Activated T-helper 17 cell treated with anti-CD3 and anti-CD28 coated beads, Interleukin-2, amount 50 U/mL, for 72 hours (primary cell): ENCODE measurements around the gene TBC1D32. TPM values are rescaled to one million over a fixed set of nuclear protein-coding genes. Genes with fewer than 3 reads are reported as not detected.

Experiments used
- ATAC-seq: fragments of 150-1000 bp; cut with Tn5 transposase; replicated peaks from 2 replicates; pipeline ENCODE4 v1.10.0; 2021; ENCODE audit warnings: mild to moderate bottlenecking, moderate library complexity
- H3K27ac Mint-ChIP-seq: one replicate; pipeline ENCODE4 v1.8.0; 2022; ENCODE audit warnings: mixed read lengths
- H3K27me3 Mint-ChIP-seq: one replicate; pipeline ENCODE4 v1.8.0; 2022; ENCODE audit warnings: mixed read lengths
- H3K36me3 Mint-ChIP-seq: one replicate; pipeline ENCODE4 v1.8.0; 2022; ENCODE audit warnings: low read depth, mild to moderate bottlenecking, mixed read lengths
- H3K4me1 Mint-ChIP-seq: one replicate; pipeline ENCODE4 v1.8.0; 2022; ENCODE audit warnings: mixed read lengths
- H3K4me3 Mint-ChIP-seq: one replicate; pipeline ENCODE4 v1.8.0; 2022; ENCODE audit warnings: mild to moderate bottlenecking, mixed read lengths
- H3K9me3 Mint-ChIP-seq: one replicate; pipeline ENCODE4 v1.8.0; 2022; ENCODE audit warnings: mixed read lengths
- total RNA-seq, 2 donors: library from RNA; stranded (reverse); gene quantifications; one replicate each; pipeline ENCODE4 v1.2.3, GENCODE V29; 2022

The TBC1D32 gene
- total RNA-seq, 2 donors from 2014 or later: 6.1 to 13.6 TPM

DNA sequence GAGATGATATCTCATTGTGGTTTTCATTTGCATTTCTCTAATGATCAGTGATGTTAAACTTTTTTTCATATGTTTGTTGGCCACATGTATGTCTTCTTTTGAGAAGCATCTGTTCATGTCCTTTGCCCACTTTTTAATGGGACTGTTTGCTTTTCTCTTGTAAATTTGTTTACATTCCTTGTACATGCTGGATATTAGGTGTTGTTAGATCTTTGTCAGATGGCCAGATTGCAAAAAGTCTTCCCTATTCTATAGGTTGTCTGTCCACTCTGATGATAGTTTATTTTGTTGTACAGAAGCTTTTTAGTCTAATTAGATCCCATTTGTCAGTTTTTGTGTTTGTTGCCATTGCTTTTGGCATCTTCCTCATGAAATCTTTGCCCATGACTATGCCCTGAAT lies 172.4 kb downstream of the TBC1D32 start:
- Mint-ChIP-seq H3K4me1 (no peaks in the 10 kb centered on the region), H3K4me3 (no peak overlapping the region), H3K9me3 (peaks cover 20% of the 10 kb centered on the region), H3K27ac (no peak overlapping the region), H3K36me3 (peaks cover 41% of the 10 kb centered on the region), H3K27me3 (no peaks in the 10 kb centered on the region)
- no peak for ATAC-seq

DNA sequence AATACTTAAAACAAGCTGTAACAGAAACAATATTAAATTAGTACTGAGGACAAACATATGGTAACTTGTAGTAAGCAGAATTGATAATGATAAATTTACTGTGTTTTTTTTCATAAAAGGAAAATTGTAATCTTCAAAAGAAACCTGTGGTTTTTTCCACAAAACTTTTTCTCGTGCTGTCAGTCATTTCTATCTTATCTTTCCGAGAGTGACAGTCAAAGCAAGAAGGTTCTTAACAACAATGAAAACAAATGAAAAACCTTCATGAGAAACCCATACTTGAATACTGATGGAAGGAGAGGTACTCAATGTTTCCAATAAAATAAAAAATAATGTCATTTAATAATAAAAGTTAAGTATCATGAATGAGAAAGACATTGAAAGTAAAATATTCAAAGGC lies 174.0 kb downstream of the TBC1D32 start:
- Mint-ChIP-seq H3K36me3 (peaks cover 50% of the 10 kb centered on the region), H3K4me3 (no peak overlapping the region), H3K4me1 (no peaks in the 10 kb centered on the region), H3K27ac (no peak overlapping the region), H3K9me3 (peaks cover 23% of the 10 kb centered on the region), H3K27me3 (no peaks in the 10 kb centered on the region)
- no peak for ATAC-seq

DNA sequence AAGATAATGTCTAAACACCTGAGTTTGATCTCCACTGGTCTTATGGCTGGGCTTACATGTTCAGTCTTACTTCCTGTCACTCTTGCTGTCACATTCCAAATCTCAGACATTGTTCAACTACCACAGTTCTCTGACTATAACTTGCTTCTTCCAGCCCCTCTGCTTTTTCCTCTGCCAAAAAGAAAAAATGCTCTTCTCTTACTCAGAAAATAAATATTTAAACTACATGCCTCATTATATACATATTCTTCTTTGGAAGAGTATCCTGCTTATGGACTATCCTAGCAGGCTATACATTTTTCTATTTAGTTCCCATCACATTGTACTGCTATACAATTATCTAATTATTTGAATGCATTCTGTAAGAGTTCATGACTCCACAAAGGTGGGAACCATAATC lies 175.4 kb downstream of the TBC1D32 start:
- Mint-ChIP-seq H3K27ac (no peak overlapping the region), H3K4me1 (no peaks in the 10 kb centered on the region), H3K27me3 (no peaks in the 10 kb centered on the region), H3K4me3 (no peak overlapping the region), H3K36me3 (peaks cover 61% of the 10 kb centered on the region), H3K9me3 (peaks cover 23% of the 10 kb centered on the region)
- ATAC-seq: no peak

DNA sequence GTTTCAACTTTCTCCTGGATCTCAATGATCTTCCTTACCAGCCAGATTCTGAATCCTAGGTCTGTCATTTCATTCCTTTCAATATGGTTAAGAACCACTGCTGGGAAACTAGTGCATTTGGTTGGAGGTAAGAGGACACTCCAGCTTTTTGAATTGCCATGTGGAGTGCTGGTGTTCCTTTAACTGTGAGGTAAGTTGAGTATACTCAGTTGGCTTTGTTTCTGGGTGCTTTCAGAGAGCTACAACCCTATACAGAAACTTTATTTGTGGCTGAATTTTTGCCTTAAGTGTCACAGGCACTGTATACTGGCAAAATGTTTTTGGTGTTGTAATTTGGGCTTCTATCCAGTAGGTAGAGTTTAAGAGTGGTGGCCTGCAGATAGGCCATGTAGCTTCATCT lies 175.8 kb downstream of the TBC1D32 start:
- Mint-ChIP-seq H3K27me3 (no peaks in the 10 kb centered on the region), H3K9me3 (peaks cover 23% of the 10 kb centered on the region), H3K36me3 (peaks cover 61% of the 10 kb centered on the region), H3K27ac (no peak overlapping the region), H3K4me3 (no peak overlapping the region), H3K4me1 (no peaks in the 10 kb centered on the region)
- ATAC-seq: no peak

DNA sequence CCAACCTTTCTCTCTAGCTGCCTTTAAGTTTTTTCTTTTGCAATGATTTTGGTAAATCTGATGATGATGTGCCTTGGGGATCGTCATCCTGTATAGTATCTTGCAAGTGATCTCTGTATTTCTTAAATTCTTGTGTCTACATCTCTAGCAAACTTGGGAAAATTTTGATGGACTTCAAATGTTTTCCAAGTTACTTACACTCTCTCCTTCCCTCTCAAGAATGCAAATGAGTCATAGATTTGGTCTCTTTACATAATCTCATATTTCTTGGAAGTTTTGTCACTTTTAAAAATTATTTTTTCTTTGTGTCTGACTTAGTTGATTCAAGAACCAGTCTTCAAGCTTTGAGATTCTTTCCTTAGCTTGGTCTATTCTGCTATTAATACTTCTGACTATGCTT lies 176.4 kb downstream of the TBC1D32 start:
- no peak overlapping the region for H3K27ac Mint-ChIP-seq
- no peaks in the 10 kb centered on the region for H3K4me1 Mint-ChIP-seq
- peaks cover 61% of the 10 kb centered on the region for H3K36me3 Mint-ChIP-seq
- H3K27me3 Mint-ChIP-seq: no peaks in the 10 kb centered on the region
- H3K9me3 Mint-ChIP-seq: peaks cover 26% of the 10 kb centered on the region
- no peak for ATAC-seq
- H3K4me3 Mint-ChIP-seq: no peak overlapping the region

DNA sequence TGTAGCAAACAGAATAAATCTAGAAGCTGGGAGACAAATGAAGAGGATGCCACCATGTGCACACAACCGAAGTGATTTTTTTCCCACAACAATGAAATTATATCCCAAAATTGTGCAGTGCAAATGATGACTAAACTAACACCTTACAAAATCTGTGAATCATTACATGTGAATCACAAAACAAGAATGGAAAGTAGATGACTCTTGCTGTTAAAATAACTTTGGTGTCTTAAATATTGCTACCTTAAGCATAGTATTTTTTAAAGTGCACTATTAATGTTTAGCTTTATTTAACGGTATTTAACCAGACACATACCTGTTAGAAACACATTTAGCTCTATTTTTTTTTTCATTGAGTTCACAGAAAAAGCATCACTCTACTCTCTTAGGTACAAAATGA lies 190.8 kb downstream of the TBC1D32 start:
- Mint-ChIP-seq H3K4me1 (no peaks in the 10 kb centered on the region), H3K36me3 (no peaks in the 10 kb centered on the region), H3K4me3 (no peak overlapping the region), H3K27me3 (no peaks in the 10 kb centered on the region), H3K9me3 (peaks cover 7% of the 10 kb centered on the region), H3K27ac (no peak overlapping the region)
- no peak for ATAC-seq

DNA sequence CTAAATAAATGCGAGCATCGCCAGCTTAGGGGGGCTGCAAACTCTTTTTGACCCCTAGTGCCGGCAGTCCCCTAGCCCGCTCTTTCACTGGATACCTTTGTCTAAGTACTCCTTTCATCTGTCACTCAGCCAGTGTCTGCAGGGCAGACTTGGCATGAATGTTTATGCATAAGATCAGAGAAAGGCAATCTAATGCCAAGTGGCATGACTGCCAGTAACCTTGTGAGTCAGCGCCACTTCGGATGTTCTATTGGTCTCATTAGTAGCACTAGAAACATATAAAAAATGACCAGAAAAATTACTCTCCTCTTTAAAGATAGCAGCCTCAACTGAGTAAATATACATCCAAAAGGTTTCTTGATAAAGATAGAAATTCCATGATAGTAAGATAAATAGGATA lies 192.2 kb downstream of the TBC1D32 start:
- no peaks in the 10 kb centered on the region for H3K36me3 Mint-ChIP-seq
- H3K4me3 Mint-ChIP-seq: no peak overlapping the region
- no peak overlapping the region for H3K27ac Mint-ChIP-seq

DNA sequence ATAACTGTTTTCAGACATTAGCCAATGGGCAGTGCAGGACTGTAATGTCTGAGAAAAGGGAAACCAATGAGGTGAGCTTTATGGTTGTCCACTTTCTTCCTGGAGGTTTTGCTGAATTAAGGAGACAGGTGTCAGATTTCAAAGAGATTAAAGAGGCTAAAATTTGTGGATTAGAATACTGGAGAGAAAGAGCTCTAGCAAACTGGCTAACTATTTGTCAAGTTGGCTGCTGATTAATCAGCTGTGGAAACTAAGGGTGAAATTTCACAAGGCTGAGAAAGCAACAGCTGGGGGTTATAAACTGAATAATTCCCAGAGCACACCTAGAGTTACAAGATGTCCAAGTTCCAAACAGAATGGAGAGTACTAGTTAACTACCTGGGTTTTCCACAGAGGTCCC lies 198.9 kb downstream of the TBC1D32 start:
- H3K9me3 Mint-ChIP-seq: no peaks in the 10 kb centered on the region
- H3K4me3 Mint-ChIP-seq: no peak overlapping the region
- H3K4me1 Mint-ChIP-seq: no peaks in the 10 kb centered on the region
- no peak for ATAC-seq
- H3K27ac Mint-ChIP-seq: no peak overlapping the region
- no peaks in the 10 kb centered on the region for H3K36me3 Mint-ChIP-seq
- H3K27me3 Mint-ChIP-seq: no peaks in the 10 kb centered on the region

More for the DNA sequence above, 192.2 kb downstream of the TBC1D32 start:
- Mint-ChIP-seq H3K9me3 (peaks cover 7% of the 10 kb centered on the region), H3K27me3 (no peaks in the 10 kb centered on the region), H3K4me1 (no peaks in the 10 kb centered on the region)
- ATAC-seq: no peak

DNA sequence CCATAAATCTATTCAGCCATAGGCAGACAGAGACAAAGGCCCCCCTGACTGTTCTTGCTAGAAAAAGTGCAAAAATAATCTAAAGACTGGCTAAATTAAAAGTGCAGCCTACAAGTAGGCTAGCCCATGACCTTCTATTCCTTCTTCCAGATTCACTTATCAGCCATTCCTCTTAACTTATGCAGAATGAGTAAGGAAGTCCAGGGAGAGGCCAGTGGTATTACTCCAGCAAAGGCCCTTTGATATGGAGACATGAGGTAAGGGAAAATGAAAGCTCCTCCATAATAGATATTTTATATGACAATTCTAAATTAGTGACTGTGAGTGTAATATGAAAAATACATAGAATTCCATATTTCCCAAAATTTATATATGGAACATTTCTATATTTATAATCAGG lies 199.4 kb downstream of the TBC1D32 start:
- no peaks in the 10 kb centered on the region for H3K36me3 Mint-ChIP-seq
- H3K4me1 Mint-ChIP-seq: no peaks in the 10 kb centered on the region
- no peak overlapping the region for H3K27ac Mint-ChIP-seq
- H3K27me3 Mint-ChIP-seq: no peaks in the 10 kb centered on the region
- no peaks in the 10 kb centered on the region for H3K9me3 Mint-ChIP-seq
- ATAC-seq: no peak
- no peak overlapping the region for H3K4me3 Mint-ChIP-seq

DNA sequence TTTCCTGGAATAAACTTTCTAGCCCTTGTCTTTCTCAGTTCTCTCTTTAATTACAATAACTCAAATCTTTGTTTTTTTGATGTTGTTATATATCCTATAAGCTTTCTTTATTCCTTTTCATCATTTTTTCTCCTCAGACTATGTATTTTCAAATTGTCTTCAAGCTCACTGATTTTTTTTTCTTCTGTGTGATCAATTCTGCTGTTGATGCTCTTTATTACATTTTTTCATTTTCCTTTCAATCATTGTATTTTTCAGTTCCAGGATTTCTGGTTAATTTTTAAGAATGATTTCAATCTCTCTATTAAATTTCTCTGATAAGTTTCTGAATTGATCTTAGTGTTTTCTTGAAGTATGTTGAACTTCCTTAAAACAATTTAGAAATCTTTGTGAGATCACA lies 209.7 kb downstream of the TBC1D32 start:
- Mint-ChIP-seq H3K36me3 (peaks cover 36% of the 10 kb centered on the region), H3K4me1 (no peaks in the 10 kb centered on the region), H3K27me3 (no peaks in the 10 kb centered on the region), H3K4me3 (no peak overlapping the region), H3K9me3 (peaks cover 18% of the 10 kb centered on the region), H3K27ac (no peak overlapping the region)
- no peak for ATAC-seq

DNA sequence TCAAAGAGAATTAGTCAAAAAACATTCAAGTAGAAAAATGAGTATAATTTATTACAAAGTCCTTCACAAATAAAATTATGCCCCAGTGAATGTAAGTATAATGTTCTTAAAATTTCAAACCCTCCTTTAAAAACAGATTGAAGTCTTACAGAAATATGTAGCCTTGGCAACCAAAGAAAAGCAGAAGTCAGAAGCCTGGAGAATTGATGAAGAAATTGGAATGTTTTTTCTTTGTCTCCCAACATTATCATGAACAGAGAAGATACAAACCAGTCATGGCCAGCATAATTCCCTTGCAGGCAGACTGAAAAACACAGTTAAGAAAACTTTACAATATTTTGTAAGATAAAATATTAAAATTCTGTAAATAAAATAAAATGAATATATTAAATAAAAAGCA lies 221.9 kb downstream of the TBC1D32 start:
- no peak for ATAC-seq
- H3K9me3 Mint-ChIP-seq: no peaks in the 10 kb centered on the region
- H3K27ac Mint-ChIP-seq: no peak overlapping the region
- no peaks in the 10 kb centered on the region for H3K4me1 Mint-ChIP-seq
- H3K27me3 Mint-ChIP-seq: no peaks in the 10 kb centered on the region
- no peak overlapping the region for H3K4me3 Mint-ChIP-seq
- no peaks in the 10 kb centered on the region for H3K36me3 Mint-ChIP-seq

DNA sequence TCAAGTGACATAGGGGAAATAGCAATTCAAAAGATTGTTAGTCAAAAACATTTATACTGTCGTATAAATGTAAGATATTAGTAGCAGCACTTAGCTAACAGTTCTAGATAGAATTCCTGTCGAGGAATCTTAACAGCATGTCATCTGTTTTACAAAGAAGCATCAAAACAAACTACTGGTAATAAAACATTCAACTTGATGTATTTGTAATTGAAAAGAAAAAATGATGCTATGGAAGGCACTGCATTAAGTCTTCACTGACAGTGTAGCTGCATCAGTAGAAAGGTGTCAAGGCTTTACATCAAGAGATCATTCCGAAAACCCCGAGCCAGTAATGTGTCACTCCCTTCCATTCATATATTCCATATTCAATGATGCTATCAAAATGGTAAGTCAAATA lies 223.5 kb downstream of the TBC1D32 start:
- no peak for ATAC-seq
- no peak overlapping the region for H3K27ac Mint-ChIP-seq
- H3K27me3 Mint-ChIP-seq: no peaks in the 10 kb centered on the region
- no peak overlapping the region for H3K4me3 Mint-ChIP-seq
- H3K36me3 Mint-ChIP-seq: no peaks in the 10 kb centered on the region
- no peaks in the 10 kb centered on the region for H3K9me3 Mint-ChIP-seq
- no peaks in the 10 kb centered on the region for H3K4me1 Mint-ChIP-seq

DNA sequence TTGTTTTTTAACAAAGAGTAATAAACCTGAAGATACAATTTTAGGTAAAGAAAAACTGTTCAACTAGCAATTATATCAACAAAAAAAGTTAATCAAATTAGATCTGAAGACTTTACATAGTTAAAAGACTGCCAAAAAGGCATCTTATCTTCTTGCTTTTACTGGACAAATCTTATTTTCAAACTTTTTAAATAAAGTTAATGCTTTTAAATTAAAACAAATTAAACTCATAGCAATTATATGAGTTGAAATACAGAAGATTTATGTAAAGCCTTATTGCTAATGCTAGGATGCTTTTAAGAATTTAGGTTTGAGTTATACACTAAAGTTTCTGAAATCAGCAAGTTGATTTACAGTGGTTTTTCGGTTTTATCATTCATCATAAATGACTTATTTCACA lies 227.3 kb downstream of the TBC1D32 start:
- no peak for ATAC-seq
- H3K9me3 Mint-ChIP-seq: no peaks in the 10 kb centered on the region
- H3K4me1 Mint-ChIP-seq: no peaks in the 10 kb centered on the region
- H3K27me3 Mint-ChIP-seq: no peaks in the 10 kb centered on the region
- H3K36me3 Mint-ChIP-seq: peaks cover 3% of the 10 kb centered on the region
- no peak overlapping the region for H3K27ac Mint-ChIP-seq
- H3K4me3 Mint-ChIP-seq: no peak overlapping the region

DNA sequence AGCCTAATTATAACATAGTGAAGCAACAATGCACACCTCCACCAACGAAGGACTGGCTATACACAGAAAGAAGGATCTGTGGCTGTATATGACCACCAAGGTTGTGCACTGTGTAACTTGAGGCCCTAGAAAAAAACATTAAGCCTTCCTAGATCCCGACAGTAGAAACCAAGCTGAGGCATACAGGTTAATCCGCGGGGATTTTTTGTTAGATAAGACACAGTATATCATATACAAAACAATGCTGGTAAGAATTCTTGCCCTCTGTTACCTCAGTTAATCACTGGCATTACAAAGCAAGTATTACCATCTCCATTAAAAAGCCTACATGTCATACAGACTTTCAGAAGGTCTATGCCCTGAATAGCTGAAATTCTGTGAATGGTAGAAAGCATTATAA lies 228.8 kb downstream of the TBC1D32 start:
- Mint-ChIP-seq H3K36me3 (peaks cover 17% of the 10 kb centered on the region), H3K9me3 (no peaks in the 10 kb centered on the region)
- ATAC-seq: no peak

DNA sequence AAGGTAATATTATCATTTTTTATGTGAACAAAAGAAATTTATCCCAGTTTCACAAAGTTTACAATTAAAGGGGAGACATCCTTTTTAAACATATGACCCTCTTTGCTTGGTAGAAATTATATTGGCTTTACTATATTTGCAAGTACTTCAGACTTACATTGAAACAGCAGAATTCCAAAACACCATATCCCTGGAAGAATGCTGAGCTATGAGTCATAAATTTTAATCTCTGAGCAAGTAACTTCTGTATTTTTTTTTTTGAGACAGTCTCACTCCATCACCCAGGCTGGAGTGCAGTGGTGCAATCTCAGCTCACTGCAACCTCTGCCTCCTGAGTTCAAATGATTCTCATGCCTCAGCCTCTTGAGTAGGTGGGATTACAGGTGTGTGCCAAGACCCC lies 240.4 kb downstream of the TBC1D32 start:
- H3K4me1 Mint-ChIP-seq: no peaks in the 10 kb centered on the region
- H3K27ac Mint-ChIP-seq: no peak overlapping the region
- no peaks in the 10 kb centered on the region for H3K27me3 Mint-ChIP-seq
- H3K36me3 Mint-ChIP-seq: peaks cover 17% of the 10 kb centered on the region
- ATAC-seq: no peak
- no peaks in the 10 kb centered on the region for H3K9me3 Mint-ChIP-seq
- no peak overlapping the region for H3K4me3 Mint-ChIP-seq

More for the DNA sequence above, 228.8 kb downstream of the TBC1D32 start:
- Mint-ChIP-seq H3K27ac (no peak overlapping the region), H3K27me3 (no peaks in the 10 kb centered on the region), H3K4me3 (no peak overlapping the region), H3K4me1 (no peaks in the 10 kb centered on the region)

DNA sequence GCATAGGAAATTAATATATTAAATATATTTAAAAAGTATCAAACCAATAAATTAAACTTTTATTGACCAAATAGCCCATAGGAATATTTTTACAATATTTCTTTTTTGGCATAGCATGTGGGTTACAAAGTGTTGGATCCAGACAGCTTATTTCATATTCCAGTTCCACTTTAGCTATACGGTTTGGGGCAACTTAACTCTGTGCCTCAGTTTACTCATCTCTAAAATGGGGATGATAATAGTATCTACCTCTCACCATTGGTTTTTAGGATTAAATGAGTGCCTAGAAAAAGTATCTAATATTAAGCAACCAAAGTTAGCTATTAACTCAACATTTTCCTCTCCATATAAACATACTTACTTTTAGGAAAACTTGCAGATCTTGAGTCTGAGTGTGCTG lies 243.8 kb downstream of the TBC1D32 start:
- Mint-ChIP-seq H3K4me3 (no peak overlapping the region), H3K4me1 (no peaks in the 10 kb centered on the region), H3K9me3 (no peaks in the 10 kb centered on the region), H3K27me3 (no peaks in the 10 kb centered on the region), H3K36me3 (no peaks in the 10 kb centered on the region), H3K27ac (no peak overlapping the region)
- ATAC-seq: no peak
